SIG-M5 treated with dmso at 0.1 percent for 504 hours (cell line): ENCODE data around the gene HOXA11.

Experiments
- DNase-seq: peaks from one replicate; lab custom pipeline; 2025; ENCODE audit not compliant: unreplicated experiment; lab: John Stamatoyannopoulos, UW

The HOXA11 gene

GRCh38 chr7:27181795-27182275 is 3.2 kb downstream of the HOXA11 start:
- DNase-seq, result no peak

- DNase-seq, result no peak
Measured at GRCh38 chr7:27180431-27181420, 4.3 kb downstream of the HOXA11 start.

GRCh38 chr7:27179503-27180430 is 5.3 kb downstream of the HOXA11 start:
- no peak for DNase-seq

GRCh38 chr7:27179030-27179429 is 6.0 kb downstream of the HOXA11 start:
- no peak for DNase-seq

- no peak for DNase-seq
Measured at GRCh38 chr7:27178366-27178765, 6.7 kb downstream of the HOXA11 start.

- DNase-seq, result no peak
Measured at GRCh38 chr7:27177795-27178320, 7.2 kb downstream of the HOXA11 start.

- no peak for DNase-seq
Measured at GRCh38 chr7:27176962-27177794, 7.9 kb downstream of the HOXA11 start.

GRCh38 chr7:27176524-27176845 is 8.5 kb downstream of the HOXA11 start:
- no peak for DNase-seq

GRCh38 chr7:27175626-27176523 is 9.2 kb downstream of the HOXA11 start:
- no peak for DNase-seq

- no peak for DNase-seq
Measured at GRCh38 chr7:27174874-27175625, 10.0 kb downstream of the HOXA11 start.

- DNase-seq, result no peak
Measured at GRCh38 chr7:27173956-27174873, 10.8 kb downstream of the HOXA11 start, which contains the start of gene HOXA10. TSS of gene HOXA10 (minus strand) at chr7:27174320. CDS start at chr7:27174306, 14 bp downstream.

GRCh38 chr7:27173511-27173955 is 11.5 kb downstream of the HOXA11 start:
- DNase-seq, result no peak

GRCh38 chr7:27172823-27173510 is 12.1 kb downstream of the HOXA11 start:
- no peak for DNase-seq

GRCh38 chr7:27172315-27172774 is 12.7 kb downstream of the HOXA11 start:
- no peak for DNase-seq

- DNase-seq, result no peak
Measured at GRCh38 chr7:27171637-27172314, 13.3 kb downstream of the HOXA11 start.

- DNase-seq, result no peak
Measured at GRCh38 chr7:27171325-27171636, 13.8 kb downstream of the HOXA11 start.
